ENCODE results near the gene C1orf35. TPM values are rescaled to one million over a fixed set of nuclear protein-coding genes. Genes with fewer than 3 reads are reported as not detected.
A peak's percentile ranks its signal among the peaks of the same experiment; 100 is the strongest.

C1orf35 gene
- total and polyA plus RNA-seq, 9 of the 15 experiments (the other 6 are each of a cell fraction or from before 2014, with no cell fraction given) = 3.2 to 48.7 (median 12.5) TPM

- TF ChIP-seq IRF9 (tag; IDR thresholded peaks at IDR 0.05) (no peak), ZNF197 (CRISPR knock-in tag; IDR thresholded peaks at IDR 0.05; ENCODE audit: low read depth) (0 out of 2 replicates have a peak, but pooled peaks have one; percentile 65), GABPB2 (CRISPR knock-in tag; conservative IDR thresholded peaks at IDR 0.05) (no peak), TARDBP (IDR thresholded peaks at IDR 0.05) (peak; percentile 28), TEAD1 (CRISPR knock-in tag; IDR thresholded peaks at IDR 0.05) (peak; percentile 46 to 62; a peak in 3 of 4 replicates), JUND (IDR thresholded peaks at IDR 0.05; ENCODE audit: borderline replicate concordance, low read depth, low read length) (peak; percentile 81), JUND (tag; IDR thresholded peaks at IDR 0.05; ENCODE audit: borderline replicate concordance, low read depth, low read length) (no peak; the same call in 2 of the 3 replicates), RBM34 (IDR thresholded peaks at IDR 0.05; ENCODE audit: borderline replicate concordance, insufficient read depth, low read length) (0 out of 2 replicates have a peak, but pooled peaks have one; percentile 5), CEBPB (tag; IDR thresholded peaks at IDR 0.05) (no peak), ZNF639 (CRISPR knock-in tag; conservative IDR thresholded peaks at IDR 0.05 in 1 of 2, IDR thresholded peaks at IDR 0.05 in 1 of 2) (0 out of 4 replicates have a peak, but pooled peaks of 1 of the 2 experiments have one; percentile 14), ZFPM2 (CRISPR knock-in tag; IDR thresholded peaks at IDR 0.05) (no peak), PRDM10 (IDR thresholded peaks at IDR 0.05; ENCODE audit: partially characterized antibody) (no peak), ZNF41 (CRISPR knock-in tag; conservative IDR thresholded peaks at IDR 0.05) (0 out of 2 replicates have a peak, but pooled peaks have one; percentile 63), SMC3 (conservative IDR thresholded peaks at IDR 0.05; ENCODE audit: insufficient read depth, low read depth, low read length) (peak; percentile 2; the same call in 1 of the 2 replicates), KAT8 (IDR thresholded peaks at IDR 0.05; ENCODE audit: low read depth) (no peak), ELF4 (CRISPR knock-in tag; IDR thresholded peaks at IDR 0.05) (peak; percentile 24; the same call in 1 of the 2 replicates), CBFA2T3 (IDR thresholded peaks at IDR 0.05) (peak; percentile 2; the same call in 1 of the 2 replicates), ZNF766 (CRISPR knock-in tag; conservative IDR thresholded peaks at IDR 0.05) (peak; percentile 74), ATF3 (IDR thresholded peaks at IDR 0.05) (peak; percentile 7; the same call in 1 of the 2 replicates), ATF3 (CRISPR knock-in tag; conservative IDR thresholded peaks at IDR 0.05) (no peak)
Measured at GRCh38 chr1:228082214-228082917, 20.8 kb downstream of the C1orf35 start, which contains the start of gene ARF1 (continued).
